NCI-H2029 treated with DMSO at 0.1 percent for 48 hours (cell line): ENCODE data around the gene LRRC4B.

Source experiments
- DNase-seq: peaks from one replicate; lab custom pipeline; 2025; lab: John Stamatoyannopoulos, UW

LRRC4B gene

GRCh38 chr19:50520822-50521465 is 47.3 kb downstream of the LRRC4B start:
- DNase-seq, result no peak

- no peak for DNase-seq
These were observed 49.1 kb downstream of the LRRC4B start for GRCh38 chr19:50519006-50519575.

- DNase-seq, result no peak
These were observed 49.9 kb downstream of the LRRC4B start for GRCh38 chr19:50518091-50519005.

- no peak for DNase-seq
These were observed 50.5 kb downstream of the LRRC4B start for GRCh38 chr19:50517704-50518075.

GRCh38 chr19:50516964-50517703 is 51.1 kb downstream of the LRRC4B start:
- no peak for DNase-seq

- DNase-seq, result no peak
These were observed 51.8 kb downstream of the LRRC4B start for GRCh38 chr19:50516456-50516855.

- DNase-seq, result no peak
These were observed 53.1 kb downstream of the LRRC4B start for GRCh38 chr19:50515168-50515561.

- DNase-seq, result no peak
These were observed 53.7 kb downstream of the LRRC4B start for GRCh38 chr19:50514346-50515167.

GRCh38 chr19:50513746-50514345 is 54.4 kb downstream of the LRRC4B start, which contains the start of gene ASPDH:
Gene ASPDH, minus strand, starts transcription at chr19:50513913. Its CDS starts 90 bp downstream, at chr19:50513823.
- DNase-seq, result no peak

GRCh38 chr19:50512999-50513745 is 55.1 kb downstream of the LRRC4B start:
- DNase-seq, result no peak

GRCh38 chr19:50512112-50512998 is 55.9 kb downstream of the LRRC4B start:
- DNase-seq, result no peak

GRCh38 chr19:50511069-50511822 is 57.0 kb downstream of the LRRC4B start, which contains the start of gene JOSD2:
Gene JOSD2, minus strand, starts transcription at chr19:50511191. Its CDS starts 760 bp downstream, at chr19:50510431.
- DNase-seq, result peak; percentile 77

- no peak for DNase-seq
These were observed 57.6 kb downstream of the LRRC4B start for GRCh38 chr19:50510700-50511068.

- no peak for DNase-seq
These were observed 58.0 kb downstream of the LRRC4B start for GRCh38 chr19:50510121-50510670.

GRCh38 chr19:50509366-50509765 is 58.9 kb downstream of the LRRC4B start:
- DNase-seq, result no peak

- no peak for DNase-seq
These were observed 59.4 kb downstream of the LRRC4B start for GRCh38 chr19:50508843-50509190.

- DNase-seq, result no peak
These were observed 60.9 kb downstream of the LRRC4B start for GRCh38 chr19:50507376-50507775.

GRCh38 chr19:50506700-50507099 is 61.5 kb downstream of the LRRC4B start:
- no peak for DNase-seq
